Sigmoid colon (tissue), 3 donors: Measurements from ENCODE around the gene PLXND1.

Experiments
- POLR2A ChIP-seq, 2 donors: fragments of 450-650 bp; IDR thresholded peaks; one replicate each; pipeline ENCODE4 v1.6.1; 2016; ENCODE audit warnings: antibody characterized with exemption in 2 of 2, mild to moderate bottlenecking in 2 of 2, moderate library complexity in 2 of 2
- TF ChIP-seq, protein P1 (sequence below), 4 experiments: fragments of 450-650 bp in 3 of 4; fragments of 200-600 bp in 1 of 4; IDR thresholded peaks; one replicate each; pipeline ENCODE4 v1.5.1; 2016 to 2019; ENCODE audit warnings: antibody characterized with exemption in 4 of 4, mild to moderate bottlenecking in 3 of 4, moderate library complexity in 2 of 4

DNA sequence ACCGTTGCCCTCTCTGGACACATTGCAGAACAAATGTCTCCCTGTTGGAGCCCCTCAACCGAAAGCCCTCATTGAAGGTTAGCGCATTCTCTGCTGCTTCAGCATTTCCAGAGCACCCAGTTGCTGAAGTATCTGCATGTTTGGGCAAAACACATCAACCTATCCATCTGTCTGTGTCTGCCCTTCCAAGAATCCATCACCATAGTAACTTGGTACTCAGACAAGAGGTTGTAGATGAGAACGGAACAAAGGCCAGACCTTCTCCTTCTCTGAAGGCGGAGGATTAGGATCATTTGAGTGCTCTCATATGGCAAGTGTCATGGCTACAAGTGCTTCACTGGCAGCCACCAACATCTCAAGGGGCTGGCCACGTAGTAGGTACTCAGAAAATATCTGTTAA lies 101.1 kb downstream of the PLXND1 start:
- TF ChIP-seq POLR2A (IDR thresholded peaks at IDR 0.05): no peak
- TF ChIP-seq, protein P1, sequence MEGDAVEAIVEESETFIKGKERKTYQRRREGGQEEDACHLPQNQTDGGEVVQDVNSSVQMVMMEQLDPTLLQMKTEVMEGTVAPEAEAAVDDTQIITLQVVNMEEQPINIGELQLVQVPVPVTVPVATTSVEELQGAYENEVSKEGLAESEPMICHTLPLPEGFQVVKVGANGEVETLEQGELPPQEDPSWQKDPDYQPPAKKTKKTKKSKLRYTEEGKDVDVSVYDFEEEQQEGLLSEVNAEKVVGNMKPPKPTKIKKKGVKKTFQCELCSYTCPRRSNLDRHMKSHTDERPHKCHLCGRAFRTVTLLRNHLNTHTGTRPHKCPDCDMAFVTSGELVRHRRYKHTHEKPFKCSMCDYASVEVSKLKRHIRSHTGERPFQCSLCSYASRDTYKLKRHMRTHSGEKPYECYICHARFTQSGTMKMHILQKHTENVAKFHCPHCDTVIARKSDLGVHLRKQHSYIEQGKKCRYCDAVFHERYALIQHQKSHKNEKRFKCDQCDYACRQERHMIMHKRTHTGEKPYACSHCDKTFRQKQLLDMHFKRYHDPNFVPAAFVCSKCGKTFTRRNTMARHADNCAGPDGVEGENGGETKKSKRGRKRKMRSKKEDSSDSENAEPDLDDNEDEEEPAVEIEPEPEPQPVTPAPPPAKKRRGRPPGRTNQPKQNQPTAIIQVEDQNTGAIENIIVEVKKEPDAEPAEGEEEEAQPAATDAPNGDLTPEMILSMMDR (IDR thresholded peaks at IDR 0.05): no peak
